Inflammatory macrophage treated with lipopolysaccharide for 1 hour (primary cell): ENCODE measurements around the gene GNPTAB.
"Not testable (repeated sequence)": the region's sequence is repeated elsewhere in the genome, so short reads cannot be mapped to it uniquely, and the experiment has no call there.

Experiments
- DNase-seq, 2 donors: peaks; one replicate each; pipeline ENCODE4 v3.0.0-alpha.2; 2020 to 2022

GNPTAB gene

DNA sequence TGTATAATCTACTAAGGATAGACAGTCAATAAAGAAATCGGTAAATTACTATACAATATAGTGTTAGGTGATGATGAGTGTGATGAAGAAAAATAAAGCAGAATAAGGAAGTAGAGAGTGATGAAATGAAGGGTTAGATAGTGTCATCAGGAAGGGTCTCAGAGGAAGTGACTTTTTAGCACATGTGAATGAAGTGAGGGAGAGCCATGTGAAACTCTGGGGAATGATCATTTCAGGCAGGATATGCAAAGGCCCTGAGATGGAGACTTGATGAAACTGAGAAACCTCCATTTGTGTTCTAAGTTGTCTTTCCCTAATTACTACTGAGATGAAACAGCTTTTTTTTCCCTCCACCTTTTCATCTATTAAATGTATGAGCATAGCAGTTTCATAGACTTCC lies 19.4 kb upstream of the GNPTAB start:
- peak; percentile 69 to 80 for DNase-seq

DNA sequence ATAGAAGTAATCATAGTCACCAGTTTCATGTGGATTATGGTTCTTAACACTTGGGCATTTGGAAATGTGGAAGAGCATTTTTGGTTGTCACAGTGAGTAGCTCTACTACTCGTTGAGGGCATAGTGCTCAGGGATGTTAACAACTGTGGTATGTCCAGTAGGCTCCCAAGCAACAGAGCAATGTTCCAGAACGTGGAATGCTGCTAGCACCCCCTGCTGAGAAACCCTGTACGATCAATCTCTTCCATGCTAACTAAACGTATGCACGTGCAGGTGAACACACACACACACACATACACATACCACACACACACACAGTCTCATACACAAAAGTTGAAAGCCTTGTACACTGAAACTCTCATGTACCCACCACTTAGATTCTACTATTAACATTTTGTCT lies 16.6 kb upstream of the GNPTAB start:
- no peak for DNase-seq

DNA sequence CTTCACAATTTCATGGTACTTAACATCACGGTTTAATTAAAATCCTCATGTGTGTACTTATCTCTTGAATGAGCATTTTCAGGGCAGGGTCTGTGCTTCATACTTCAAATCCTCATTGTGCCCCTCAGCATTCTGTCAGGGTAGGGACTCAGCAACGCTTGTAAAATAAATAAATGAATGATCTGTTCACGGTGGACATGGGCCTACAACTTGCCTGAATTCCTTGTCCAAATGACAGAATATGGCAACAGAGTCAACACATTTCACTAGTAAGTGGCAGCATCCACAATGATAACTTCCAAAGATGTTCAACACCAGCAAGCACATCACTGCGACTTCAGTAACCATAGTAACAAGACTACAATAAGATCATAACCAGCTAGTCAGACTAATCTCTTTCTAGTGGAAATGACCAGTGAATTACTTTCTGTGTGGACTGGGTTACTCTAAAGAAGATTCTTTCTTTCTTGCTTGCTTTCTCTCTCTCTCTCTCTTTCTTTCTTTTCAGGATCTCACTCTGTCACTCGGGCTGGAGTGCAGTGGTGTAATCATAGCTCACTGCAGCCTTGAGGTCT lies 14.5 kb upstream of the GNPTAB start:
- DNase-seq, result no peak

DNA sequence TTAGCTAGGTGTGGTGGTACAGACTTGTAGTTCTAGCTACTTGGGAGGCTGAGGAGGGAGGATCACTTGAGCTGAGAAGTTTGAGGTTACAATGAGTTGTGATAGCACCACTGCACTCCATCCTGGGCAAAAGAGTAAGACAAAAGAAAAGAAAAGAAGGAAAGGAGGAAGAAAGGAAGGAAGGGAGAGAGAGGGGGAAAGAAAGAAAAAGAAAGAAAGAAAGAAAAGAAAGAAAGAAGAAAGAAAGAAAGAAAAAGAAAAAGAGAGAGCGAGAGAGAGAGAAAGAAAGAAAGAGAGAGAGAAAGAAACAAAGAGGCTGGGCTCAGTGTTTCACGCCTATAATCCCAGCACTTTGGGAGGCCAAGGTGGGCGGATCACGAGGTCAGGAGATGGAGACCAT lies 10.3 kb upstream of the GNPTAB start:
- DNase-seq, result no peak

DNA sequence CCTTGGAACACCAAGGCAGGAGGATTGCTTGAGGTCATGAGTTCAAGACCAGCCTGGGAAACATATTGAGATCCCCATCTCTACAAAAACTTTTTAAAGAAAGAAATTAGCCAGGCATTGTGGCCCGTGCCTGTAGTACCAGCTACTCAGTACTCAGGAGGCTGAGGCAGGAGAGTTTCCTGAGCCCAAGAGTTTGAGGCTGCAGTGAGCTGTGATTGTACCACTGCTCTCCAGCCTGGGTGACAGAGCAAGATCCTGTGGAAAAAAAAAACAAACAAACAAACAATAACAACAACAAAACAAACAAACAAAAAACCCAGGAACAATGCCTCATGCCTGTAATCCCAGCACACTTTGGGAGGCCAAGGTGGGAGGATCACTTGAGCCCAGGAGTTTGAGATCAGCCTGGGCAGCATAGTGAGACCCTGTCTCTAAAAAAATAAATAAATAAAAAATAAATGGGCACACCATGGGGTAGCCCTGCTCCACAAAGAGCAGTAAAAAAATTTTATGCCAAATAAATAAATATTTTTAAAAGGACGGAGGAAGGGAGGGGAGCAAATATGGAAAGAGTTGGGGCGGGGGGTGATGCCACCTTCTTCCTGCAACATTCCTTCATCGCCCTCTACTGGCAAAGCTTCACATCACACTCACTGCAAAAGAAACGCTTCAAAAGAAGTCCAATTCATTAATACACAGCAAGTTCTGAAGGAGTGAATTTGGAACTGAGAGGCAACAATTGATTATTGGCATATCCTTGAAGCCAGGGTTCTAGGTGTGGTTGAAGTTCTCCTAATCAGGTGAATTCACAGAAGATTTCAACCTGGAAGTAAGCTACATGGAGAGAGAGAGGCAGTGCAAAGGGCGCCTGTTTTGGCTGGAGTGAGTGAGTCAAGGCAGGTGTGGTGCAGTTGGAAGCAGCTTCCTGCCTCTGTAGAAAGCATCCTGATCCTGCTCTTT lies 8.8 kb upstream of the GNPTAB start:
- peak; percentile 46 to 93 for DNase-seq

DNA sequence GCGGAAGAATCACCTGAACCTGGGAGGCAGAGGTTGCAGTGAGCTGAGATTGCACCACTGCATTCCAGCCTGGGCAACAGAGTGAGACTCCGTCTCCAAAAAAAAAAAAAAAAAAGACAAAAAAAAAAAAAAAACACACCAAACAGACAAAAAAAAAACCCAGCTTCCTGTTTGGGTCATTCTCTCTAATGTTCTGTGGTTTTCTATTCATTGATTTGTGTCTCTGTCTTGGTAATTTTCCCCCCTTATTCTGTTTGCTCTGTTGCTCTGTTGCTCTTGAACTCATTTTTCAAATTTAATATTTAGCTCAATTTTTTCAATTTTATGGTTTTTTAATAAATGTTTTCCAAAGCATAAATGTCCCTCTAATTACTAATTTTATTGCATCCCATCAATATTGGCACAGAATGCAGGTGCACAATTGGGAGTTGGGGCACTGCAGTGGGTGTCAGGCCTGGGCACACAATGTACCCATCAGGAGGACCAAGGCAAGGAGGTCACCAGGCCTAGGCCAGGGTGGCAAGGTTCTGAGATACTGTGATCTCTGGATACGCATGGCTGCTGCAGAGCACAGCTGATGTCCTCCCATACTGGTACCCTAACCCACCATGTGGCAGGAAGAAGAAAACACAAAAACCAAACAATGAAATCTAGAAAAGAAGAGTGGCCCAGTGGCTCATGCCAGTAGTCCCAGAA lies 8.0 kb upstream of the GNPTAB start:
- DNase-seq, result no peak

DNA sequence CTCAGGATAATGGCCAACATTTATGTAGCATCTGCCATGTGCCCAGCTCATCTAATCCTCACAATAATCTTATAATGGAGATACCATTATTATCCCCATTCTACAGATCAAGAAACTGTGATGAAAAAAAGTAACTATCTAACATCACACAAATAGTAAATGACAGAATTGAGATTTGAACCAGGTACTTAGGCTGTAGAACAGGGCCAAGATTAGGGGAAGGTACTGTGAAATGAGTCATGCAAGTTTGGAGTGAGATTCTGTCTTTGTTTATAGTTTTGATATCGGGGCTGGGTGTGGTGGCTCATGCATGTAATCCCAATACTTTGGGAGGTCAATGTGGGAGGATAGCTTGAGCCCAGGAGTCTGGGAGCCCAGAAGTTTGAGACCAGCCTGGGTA lies 1.3 kb upstream of the GNPTAB start:
- no peak for DNase-seq

DNA sequence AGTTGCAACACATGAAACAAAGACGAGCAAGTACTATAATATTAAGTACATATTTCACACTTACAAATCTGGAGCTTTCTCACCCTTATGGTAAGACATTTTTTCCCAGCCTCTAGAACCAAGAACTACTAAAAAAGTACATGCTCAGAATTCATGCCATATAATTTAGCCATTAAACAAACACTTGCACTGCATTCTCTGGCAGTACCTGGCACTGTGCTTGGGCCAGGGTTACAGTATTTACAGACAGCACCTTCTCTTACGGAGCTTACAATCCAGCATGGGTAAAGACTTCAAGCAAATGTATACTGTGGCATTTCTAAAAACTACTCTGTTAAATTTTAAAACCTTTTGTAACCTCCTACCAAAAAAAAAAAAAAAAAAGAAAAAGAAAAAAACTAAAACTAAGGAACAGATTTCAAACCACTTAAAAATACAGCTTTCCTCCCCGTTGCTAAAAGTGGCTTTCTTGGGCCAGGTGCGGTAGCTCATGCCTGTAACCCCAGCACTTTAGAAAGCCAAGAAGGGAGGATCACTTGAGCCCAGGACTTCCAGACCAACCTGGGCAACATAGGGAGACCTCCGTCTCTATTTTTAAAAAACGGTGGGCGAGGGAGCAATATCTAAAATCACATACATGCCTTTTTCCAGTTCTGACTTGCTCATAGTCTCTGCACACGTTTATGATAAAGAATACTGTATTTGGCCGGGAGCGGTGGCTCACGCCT lies 956 bp downstream of the GNPTAB start:
- DNase-seq, result no peak

DNA sequence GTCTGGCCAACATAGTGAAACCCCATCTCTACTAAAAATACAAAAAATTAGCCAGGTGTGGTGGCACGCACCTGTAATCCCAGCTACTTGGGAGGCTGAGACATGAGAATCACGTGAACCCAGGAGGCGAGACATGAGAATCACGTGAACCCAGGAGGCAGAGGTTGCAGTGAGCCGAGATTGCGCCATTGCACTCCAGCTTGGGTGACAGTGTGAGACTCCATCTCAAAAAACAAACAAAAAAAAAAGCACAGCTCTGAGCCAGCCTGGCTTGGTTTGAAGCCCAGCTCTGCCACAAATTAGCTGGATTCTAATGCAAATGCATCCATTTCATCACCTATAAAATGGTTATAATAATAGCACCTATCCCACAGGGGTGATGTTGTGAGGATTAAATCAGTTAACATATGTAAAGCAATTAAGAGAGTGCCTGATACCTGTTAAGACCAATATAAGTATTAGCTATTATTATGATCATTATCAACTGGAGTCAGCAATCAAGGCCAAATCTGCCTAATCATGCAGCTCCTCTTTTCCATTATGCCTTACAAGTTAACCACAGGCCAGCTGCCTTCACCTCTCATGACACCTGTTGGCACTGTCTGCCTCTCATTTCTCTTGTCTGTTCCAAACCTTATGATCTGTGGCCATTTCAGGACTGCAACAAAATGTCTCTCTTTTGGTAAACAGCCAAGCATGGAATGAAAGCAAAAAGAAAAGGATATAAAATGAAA lies 2.1 kb downstream of the GNPTAB start:
- DNase-seq, result no peak

DNA sequence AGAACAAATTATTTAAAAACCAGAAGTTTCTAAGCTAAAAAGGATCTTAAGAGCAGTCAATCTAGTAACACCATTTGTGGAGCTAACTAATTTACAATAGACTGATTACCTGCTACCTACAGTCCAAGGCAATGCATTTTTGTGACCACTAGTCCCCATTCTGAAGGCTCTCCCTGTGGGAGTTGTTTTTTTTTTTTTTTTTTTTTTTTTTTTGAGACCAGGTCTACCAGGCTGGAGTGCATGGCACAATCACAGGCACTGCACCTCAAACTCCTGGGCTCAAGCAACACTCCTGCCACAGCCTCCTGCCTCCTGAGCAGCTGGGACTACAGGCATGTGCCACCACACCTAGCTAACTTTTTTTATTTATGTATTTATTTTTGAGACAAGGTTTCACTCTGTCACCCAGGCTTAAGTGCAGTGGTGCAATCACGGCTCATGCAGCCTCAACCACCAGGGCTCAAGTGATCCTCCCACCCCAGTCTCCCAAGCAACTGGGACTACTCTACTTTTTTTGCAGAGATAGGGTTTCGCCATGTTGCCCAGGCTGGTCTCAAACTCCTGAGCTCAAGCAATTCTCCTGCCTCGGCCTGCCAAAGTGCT lies 3.9 kb downstream of the GNPTAB start:
- peak; percentile 25 to 44 for DNase-seq

DNA sequence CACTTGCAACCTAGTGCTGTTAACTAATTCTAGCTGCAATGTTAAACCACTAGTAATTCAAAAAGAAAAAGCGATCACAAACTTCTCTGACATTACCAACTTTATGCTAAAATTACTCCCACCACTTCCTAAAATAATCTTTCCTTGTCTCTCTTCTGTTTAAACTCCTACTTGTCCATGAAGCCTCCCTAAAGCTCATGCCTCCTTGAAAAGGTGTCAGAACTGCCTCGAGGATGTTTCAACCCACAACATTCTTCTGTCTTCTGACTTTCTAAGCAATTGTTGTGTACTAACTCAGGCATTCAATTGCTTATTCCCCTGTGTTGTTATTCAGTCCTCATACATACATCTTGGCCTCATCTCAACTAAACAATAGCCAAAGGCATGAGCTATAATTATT lies 5.9 kb downstream of the GNPTAB start:
- no peak for DNase-seq

DNA sequence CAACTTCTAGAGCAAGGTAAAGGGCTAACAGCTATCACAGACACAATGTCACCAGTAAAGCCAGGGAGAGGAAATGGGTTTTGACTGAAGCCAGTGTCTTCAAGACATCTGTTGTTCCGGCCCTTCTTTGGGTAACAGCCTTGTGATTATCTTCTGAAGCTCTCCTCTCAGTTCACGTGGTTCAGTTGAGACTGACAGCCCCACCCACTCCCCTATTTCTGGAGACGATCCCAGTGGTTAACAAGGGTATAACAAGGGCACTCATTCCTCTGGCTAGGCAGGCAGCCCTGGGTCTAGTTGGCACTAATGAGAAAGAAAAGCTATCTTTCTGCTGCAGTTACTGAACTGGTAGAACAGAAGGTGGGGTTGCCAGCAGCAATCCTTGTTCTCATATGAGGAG lies 6.9 kb downstream of the GNPTAB start:
- peak; percentile 67 to 82 for DNase-seq

DNA sequence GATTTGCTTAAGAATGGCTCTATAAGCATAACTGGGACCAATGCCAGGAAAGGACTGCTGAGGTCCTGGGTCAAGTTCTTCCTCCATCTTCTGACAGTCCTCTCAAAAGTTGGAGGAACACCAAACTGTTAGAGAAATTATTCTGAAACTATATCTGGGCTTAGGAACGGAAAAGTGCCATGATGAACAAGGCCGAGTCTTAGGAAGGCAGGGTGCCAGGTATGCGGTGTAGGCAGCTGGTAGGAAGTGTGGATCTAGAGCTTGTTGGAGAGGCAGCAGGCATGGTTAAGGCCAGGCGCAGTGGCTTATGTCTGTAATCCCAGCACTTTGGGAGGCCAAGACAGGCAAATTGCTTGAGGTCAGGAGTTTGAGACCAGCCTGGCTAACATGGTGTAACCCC lies 7.7 kb downstream of the GNPTAB start:
- no peak for DNase-seq

DNA sequence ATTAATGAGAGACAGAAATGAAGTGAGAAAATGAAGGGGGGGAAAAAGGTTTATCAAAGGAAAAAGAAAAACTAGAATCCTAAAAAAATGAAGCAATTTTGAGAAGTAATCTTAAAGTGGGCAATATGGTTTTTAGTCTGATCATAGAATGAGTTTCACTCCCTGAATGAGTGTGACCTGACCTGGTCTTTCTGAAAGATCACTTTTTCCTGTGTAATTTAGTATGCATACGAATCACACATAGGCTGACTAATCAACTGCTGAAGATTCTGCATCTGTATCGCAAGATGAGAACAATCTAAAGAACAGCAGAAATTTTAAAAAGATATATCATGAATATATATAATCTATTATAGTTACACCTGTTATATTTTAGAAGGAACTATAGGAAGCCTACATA lies 11.3 kb downstream of the GNPTAB start:
- no peak for DNase-seq

DNA sequence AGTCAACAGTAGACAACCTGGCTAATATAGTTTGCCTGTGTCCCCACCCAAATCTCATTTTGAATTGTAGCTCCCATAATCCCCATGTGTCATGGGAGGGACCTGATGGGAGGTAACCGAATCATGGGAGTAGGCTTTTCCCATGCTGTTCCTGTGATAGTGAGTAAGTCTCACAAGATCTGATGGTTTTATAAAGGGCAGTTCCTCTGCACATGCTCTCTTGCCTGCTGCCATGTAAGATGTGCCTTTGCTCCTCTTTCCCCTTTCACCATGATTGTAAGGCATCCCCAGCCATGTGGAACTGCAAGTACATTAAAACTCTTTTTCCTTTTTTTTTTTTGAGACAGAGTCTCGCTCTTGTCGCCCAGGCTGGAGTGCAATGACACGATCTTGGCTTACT lies 12.1 kb downstream of the GNPTAB start:
- not testable (repeated sequence) for DNase-seq

DNA sequence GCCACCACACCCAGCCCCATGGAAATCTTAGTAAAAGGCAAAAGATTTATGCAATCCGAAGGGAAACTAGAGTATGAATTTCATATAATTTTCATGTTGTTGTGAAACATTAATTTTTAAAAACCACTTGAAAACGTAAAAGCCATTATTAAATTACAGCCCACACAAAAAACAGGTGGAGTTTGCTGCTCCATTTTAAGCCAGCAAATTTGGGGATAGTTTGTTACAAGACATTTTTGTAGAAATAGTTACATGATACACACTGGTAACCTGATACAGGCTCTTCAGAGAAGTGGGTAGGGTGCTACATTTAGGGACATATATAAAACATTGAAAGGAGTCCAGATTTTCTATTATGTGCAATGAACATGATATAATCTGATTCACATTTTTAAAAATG lies 17.6 kb downstream of the GNPTAB start:
- DNase-seq, result no peak

DNA sequence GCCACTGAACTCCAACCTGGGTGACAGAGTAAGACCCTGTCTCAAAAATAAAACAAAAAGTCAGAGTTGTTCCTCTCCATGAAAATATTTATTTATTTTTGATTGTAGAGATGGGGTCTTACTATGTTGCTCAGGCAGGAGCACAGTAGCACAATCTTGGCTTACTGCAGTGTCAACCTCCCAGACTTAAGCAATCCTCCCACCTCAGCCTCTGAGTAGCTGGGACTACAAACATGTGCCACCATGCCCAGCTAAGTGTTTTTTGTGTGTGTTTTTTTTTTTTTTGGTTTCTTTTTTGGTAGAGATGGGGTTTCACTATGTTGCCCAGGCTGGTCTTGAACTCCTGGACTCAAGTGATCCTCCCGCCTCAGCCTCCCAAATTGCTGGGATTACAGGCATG lies 18.0 kb downstream of the GNPTAB start:
- peak in 1 of 2 donors; percentile 46 for DNase-seq

DNA sequence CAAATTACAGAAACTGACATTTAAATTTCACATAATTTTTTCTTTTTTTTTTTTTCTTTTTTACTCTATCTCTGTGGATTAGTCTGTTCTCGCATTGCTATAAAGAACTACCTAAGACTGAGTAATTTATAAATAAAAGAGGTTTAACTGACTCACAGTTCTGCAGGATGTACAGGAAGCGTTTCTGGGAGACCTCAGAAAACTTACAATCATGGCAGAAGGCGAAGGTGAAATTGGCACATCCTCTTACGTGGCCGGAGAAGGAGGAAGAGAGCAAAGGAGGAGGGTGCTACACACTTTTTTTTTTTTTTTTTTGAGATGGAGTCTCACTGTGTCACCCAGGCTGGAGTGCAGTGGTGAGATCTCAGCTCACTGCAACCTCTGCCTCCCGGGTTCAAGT lies 19.4 kb downstream of the GNPTAB start:
- DNase-seq, result not testable (repeated sequence)

DNA sequence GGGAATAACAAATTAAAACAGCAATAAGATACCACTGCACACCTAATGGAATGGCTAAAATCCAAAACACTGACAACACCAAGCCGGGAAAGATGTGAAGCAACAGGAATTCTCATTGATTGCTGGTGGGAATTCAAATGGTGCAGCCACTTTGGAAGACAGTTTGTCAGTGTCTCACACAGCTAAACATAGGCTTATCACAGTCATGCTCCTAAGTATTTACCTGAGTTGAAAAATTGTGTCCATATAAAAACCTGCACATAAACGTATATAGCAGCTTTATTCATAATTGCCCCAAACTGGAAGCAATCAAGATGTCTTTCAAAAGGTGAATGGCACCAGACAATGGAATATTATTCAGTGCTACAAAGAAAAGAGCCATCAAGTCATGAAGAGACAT lies 21.6 kb downstream of the GNPTAB start:
- DNase-seq, result no peak

DNA sequence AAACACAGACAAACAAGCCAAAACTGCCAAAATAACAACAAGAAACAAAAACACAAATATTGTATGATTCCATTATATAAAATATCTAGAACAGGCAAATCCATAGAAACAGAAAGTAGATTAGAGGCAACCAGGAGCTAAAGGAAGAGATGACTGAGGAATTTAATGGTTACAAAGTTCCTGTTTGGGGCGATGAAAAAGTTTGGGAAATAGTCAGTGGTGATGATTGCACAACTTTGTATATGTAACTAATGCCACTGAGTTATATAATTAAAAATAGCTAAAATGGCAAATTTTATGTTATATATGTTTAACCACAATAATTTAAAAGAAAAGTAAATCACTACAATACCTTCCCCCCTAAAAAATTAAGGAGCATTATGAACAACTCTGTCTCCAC lies 24.5 kb downstream of the GNPTAB start:
- DNase-seq, result peak; percentile 67 to 73

DNA sequence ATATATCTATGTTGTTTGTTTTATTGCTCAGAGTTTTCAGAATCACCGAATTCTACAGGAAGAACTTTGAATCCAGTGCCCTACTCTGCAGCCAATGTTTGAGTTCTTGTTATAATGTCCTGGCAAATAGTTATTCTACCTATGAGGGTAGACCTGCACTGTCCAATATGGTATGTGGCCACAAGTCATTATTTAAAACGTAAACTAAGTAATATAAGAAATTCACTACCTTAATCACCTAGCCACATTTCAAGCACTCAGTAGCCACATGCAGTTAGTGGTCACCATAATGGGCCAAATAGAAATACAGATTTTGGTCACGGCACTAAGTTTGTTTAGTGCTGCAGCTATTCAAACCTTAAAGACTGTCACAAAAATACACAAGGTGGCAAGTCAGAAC lies 26.4 kb downstream of the GNPTAB start:
- no peak for DNase-seq

DNA sequence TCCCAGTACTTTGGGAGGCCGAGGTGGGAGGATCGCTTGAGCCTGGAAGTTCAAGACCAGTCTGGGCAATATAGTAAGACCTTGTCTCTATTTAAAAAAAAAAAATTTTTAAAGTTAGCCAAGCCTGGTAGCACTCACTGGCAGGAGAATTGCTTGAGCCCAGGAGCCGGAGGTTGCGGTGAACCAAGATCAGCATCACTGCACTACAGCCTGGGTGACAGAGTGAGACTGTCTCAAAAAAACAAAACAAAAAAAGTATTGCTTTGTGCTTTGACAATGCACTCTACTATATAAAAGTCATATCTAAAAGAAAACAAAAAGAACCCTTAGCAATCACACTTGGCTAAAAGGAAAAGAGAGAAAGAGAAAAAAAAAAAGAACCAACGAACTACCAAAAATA lies 26.8 kb downstream of the GNPTAB start:
- no peak for DNase-seq
